RWPE1 (cell line): ENCODE measurements around the gene STARD13.

ENCODE experiments used
- CTCF ChIA-PET: fragments of 350-600 bp; sonication (Branson Sonifier 250); formaldehyde crosslinking; extraction: SDS; loops from one replicate; lab custom pipeline; 2021; lab: Yijun Ruan, JAX
- POLR2A ChIA-PET: fragments of 400-600 bp; formaldehyde crosslinking; extraction: SDS; loops from one replicate; lab custom pipeline; 2020; ENCODE audit warnings: antibody characterized with exemption; ENCODE audit not compliant: low non-redundant PET; lab: Yijun Ruan, JAX
- DNase-seq: peaks from one replicate; pipeline ENCODE4 v3.0.0; 2012; ENCODE audit warnings: low spot score
- H3K27ac ChIP-seq: fragments of 450-650 bp; 2 replicates; pipeline ENCODE4 v1.5.1; 2017
- TF ChIP-seq, protein P1 (sequence below): fragments of 450-650 bp; conservative IDR thresholded peaks from 2 replicates; pipeline ENCODE4 v1.5.1; 2017; ENCODE audit warnings: low read depth, mild to moderate bottlenecking

STARD13 gene

DNA sequence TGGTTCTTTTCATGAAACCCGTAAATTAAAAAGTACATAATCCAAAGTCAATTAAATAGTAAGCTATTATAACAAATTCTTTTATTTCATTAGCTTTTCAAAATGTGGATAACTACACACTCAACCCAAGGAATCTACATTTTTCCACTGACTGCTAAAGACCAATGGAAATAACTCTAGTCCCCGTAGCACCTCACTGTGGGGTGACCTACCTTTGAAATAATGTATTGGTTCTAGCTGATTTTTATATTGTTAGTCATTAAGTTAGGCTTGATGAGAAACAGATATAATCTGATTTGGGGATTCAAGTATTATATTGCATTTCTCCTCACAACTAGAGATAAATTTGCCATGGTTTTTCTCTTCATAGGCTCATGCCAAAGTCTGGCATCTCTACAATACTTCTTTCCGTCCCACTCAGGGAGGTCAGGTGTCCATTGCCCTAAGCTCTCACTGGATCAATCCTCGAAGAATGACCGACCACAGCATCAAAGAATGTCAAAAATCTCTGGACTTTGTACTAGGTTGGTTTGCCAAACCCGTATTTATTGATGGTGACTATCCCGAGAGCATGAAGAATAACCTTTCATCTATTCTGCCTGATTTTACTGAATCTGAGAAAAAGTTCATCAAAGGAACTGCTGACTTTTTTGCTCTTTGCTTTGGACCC is 232.0 kb downstream of the STARD13 start:
- ChIA-PET CTCF (no interaction called here), POLR2A (no interaction called here)
- DNase-seq, result no peak
- H3K27ac ChIP-seq, result no peak overlapping the region
- TF ChIP-seq, protein P1, sequence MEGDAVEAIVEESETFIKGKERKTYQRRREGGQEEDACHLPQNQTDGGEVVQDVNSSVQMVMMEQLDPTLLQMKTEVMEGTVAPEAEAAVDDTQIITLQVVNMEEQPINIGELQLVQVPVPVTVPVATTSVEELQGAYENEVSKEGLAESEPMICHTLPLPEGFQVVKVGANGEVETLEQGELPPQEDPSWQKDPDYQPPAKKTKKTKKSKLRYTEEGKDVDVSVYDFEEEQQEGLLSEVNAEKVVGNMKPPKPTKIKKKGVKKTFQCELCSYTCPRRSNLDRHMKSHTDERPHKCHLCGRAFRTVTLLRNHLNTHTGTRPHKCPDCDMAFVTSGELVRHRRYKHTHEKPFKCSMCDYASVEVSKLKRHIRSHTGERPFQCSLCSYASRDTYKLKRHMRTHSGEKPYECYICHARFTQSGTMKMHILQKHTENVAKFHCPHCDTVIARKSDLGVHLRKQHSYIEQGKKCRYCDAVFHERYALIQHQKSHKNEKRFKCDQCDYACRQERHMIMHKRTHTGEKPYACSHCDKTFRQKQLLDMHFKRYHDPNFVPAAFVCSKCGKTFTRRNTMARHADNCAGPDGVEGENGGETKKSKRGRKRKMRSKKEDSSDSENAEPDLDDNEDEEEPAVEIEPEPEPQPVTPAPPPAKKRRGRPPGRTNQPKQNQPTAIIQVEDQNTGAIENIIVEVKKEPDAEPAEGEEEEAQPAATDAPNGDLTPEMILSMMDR, result no peak
